GM12873 (cell line): ENCODE data around the gene TANGO6.

Experiments used
- TF ChIP-seq, protein P1 (sequence below): IDR thresholded peaks from 2 replicates; pipeline ENCODE4 v1.5.1; 2012; ENCODE audit warnings: low read depth, mild to moderate bottlenecking, moderate library complexity, low read length, control low read depth; ENCODE audit not compliant: insufficient read depth; ENCODE audit errors: missing control alignments

TANGO6 gene

DNA sequence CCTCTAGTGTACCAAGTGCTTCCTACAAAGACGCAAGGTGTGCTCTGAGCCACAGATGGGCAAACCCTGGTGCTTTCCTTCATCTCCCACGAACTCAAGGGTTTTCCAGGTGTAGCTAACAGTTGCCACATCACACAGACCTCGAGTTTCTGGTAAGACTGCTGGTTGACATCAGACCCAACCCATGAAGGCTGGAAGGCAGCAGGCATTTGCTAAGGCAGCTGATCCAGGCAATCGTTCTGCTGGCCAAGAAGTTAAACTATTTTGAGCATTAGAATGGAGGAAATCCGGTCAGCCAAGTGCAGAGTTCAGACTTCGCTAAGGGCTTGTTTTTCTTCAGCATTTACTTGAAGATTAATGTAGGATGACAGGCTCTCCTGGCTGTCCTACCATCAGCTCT is 273.6 kb downstream of the TANGO6 start:
- TF ChIP-seq, protein P1, sequence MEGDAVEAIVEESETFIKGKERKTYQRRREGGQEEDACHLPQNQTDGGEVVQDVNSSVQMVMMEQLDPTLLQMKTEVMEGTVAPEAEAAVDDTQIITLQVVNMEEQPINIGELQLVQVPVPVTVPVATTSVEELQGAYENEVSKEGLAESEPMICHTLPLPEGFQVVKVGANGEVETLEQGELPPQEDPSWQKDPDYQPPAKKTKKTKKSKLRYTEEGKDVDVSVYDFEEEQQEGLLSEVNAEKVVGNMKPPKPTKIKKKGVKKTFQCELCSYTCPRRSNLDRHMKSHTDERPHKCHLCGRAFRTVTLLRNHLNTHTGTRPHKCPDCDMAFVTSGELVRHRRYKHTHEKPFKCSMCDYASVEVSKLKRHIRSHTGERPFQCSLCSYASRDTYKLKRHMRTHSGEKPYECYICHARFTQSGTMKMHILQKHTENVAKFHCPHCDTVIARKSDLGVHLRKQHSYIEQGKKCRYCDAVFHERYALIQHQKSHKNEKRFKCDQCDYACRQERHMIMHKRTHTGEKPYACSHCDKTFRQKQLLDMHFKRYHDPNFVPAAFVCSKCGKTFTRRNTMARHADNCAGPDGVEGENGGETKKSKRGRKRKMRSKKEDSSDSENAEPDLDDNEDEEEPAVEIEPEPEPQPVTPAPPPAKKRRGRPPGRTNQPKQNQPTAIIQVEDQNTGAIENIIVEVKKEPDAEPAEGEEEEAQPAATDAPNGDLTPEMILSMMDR = no peak

DNA sequence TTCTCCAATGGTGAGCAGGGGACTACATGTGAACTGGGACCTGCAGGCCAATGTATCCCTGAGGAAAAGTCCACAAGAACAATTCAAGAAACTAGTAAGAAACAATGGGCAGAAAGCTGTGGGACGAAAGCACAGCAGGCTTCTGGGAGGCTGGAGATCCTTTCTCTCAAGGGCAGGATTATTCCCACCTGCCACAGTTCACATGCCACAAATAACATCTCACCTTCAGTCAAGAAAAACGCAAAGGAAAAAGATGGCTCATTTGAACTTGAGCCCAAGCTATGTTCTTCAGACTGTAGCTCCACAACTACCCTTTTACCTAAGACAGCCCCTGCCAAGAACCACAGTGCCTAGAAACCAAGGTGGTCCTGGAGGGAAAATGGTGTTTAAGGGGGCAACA is 275.1 kb downstream of the TANGO6 start:
- TF ChIP-seq, protein P1 = no peak

DNA sequence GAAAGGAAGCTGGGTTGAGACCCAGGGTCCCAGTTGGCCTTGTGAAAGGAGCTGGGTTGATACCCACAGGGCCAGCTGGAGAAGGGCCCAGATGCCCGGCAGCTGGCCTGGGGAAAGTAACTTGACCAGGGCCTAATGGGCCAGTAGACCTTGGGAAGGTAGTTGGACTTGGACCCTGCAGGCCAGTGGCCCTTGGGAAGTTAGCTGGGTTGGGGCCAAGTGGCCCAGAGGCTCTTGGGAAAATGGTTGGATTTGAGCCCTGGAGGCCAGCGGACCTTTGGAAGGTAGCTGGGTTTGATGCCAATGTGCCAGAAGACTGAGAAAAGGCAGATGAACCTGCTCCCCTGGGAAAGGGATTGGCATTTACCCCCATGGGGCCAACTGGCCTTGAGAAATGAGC is 275.7 kb downstream of the TANGO6 start:
- TF ChIP-seq, protein P1 = no peak

DNA sequence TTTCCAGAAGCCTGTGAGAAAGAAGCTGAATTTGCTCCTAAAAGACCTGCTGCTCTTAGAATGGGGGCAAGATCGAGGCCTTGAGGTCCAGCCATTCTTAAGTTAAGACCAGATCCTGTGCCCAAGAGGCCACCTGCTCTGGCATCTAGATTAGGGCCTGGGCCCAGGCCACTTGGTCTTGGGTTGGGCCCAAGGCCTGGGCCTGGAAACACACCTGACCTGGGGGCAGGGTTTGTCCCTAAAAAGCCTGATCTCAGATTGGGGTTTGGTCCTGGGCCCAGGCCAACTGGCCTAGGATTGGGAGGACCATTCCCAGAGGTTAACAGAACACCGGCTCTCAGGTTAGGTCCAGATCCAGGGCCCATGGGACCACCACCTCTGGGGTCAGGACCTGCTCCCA is 276.2 kb downstream of the TANGO6 start:
- TF ChIP-seq, protein P1 = no peak

DNA sequence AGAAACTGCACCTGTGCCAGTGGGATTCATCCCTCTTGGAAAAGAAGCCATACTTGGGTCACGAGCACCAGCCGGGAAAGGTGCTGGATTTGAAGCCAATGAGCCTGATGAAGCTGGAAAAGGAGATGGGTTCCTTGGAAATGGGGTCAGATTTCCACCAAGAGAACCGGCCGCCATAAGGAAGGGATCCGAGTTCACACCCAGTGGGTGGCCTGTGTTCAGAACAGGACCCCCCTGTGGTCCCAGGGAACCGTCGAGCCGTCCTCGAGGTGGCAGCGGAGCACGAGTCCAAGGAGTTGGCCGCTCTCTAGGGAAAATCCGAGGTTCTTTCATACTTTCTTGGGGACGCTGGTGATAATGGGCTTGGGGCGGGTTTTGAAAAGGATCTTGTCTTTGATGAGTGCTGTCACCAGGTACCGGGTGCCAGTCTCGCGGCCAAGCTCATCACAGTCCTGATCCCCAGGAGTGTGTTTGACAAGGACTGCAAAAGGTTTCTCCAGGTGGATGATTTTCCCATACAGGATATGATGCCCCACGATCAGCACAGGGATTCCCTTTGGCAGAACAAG is 276.8 kb downstream of the TANGO6 start:
- TF ChIP-seq, protein P1 = no peak

DNA sequence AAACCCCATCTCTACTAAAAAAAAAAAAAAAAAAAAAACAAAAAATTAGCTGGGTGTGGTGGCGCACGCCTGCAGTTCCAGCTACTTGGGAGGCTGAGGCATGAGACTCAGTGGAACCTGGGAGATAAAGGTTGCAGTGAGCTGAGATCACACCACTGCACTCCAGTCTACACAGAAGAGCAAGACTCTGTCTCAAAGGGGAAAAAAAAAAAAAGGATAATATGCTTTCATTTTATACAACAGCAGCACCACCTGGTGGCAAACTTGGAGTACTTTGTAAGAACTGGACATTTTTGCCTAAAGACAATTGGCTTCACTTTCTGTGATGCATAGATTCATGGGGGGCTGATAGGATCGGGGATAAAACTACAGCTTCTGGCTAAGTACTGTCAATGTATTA is 280.6 kb downstream of the TANGO6 start:
- TF ChIP-seq, protein P1 = peak; percentile 67

DNA sequence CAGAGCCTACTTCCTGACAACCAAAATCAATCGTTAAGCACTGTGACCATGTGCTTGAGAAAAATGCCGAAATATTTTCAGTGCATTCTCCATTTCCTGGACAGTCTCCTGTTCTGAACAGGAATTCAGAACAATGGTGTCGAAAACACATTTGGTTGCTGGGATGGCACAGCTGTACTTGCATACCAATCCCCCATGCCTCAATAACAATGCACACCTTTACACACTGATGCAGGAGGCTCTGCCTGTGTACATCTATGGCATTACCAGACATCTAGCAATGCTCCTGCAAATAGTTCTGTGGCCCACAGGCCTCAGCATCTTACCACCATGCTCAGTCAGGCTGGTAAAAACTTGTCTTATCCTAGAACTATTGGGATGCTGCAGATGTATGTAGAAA is 282.9 kb downstream of the TANGO6 start:
- TF ChIP-seq, protein P1 = no peak
